H1 (cell line): Measurements from ENCODE around the gene SMIM9.

Experiments used
- CHD2 ChIP-seq: IDR thresholded peaks from 2 replicates; pipeline ENCODE4 v1.6.1; 2012; ENCODE audit warnings: low read length, improper control_type of control experiment
- SUZ12 ChIP-seq: fragments of 200-600 bp; sonication (generic); IDR thresholded peaks from 2 replicates; pipeline ENCODE4 v1.6.1; 2012; ENCODE audit warnings: mild to moderate bottlenecking, inconsistent platforms, low read length, moderate library complexity, mixed read lengths
- TF ChIP-seq, protein P1 (sequence below), 3 experiments: IDR thresholded peaks; 1 replicate in 2 of 3; 2 replicates in 1 of 3; pipeline versions ENCODE4 v1.5.1 to v1.6.1; 2011; ENCODE audit warnings: low read length in 3 of 3, mild to moderate bottlenecking in 3 of 3, inconsistent platforms in 2 of 3, low read depth in 1 of 3, moderate library complexity in 1 of 3; ENCODE audit not compliant: insufficient read depth in 1 of 3; ENCODE audit errors: control extremely low read depth in 1 of 3

DNA sequence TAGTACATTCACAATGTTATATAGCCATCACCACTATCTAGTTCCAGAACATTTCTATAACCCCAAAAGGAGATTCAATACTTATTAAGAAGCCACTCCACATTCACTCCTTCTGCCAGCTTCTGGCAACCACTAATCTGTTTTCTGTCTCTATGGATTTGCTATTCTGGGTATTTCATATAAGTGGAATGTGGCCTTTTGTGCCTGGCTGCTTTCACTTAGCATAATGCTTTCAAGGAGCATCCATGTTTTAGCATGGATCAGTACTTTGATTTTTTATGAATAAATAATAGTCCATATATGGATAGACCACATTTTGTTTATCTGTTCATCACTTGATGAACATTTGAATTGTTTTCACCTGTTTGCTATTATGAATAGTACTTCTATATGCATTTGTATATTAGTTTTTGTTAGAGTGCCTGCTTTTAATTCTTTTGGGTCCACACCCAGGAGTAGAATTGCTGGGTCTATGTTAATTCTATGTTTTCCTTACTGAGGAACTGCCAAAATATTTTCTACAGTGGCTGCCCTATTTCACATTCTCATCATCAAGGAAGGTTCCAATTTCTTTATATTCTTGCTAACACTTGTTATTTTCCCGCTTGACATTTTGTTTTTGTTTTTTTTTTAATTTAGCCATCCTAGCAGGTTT is 16.6 kb upstream of the SMIM9 start:
- TF ChIP-seq, protein P1, sequence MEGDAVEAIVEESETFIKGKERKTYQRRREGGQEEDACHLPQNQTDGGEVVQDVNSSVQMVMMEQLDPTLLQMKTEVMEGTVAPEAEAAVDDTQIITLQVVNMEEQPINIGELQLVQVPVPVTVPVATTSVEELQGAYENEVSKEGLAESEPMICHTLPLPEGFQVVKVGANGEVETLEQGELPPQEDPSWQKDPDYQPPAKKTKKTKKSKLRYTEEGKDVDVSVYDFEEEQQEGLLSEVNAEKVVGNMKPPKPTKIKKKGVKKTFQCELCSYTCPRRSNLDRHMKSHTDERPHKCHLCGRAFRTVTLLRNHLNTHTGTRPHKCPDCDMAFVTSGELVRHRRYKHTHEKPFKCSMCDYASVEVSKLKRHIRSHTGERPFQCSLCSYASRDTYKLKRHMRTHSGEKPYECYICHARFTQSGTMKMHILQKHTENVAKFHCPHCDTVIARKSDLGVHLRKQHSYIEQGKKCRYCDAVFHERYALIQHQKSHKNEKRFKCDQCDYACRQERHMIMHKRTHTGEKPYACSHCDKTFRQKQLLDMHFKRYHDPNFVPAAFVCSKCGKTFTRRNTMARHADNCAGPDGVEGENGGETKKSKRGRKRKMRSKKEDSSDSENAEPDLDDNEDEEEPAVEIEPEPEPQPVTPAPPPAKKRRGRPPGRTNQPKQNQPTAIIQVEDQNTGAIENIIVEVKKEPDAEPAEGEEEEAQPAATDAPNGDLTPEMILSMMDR (IDR thresholded peaks at IDR 0.05; ENCODE audit: control extremely low read depth in 1 of 3, insufficient read depth in 1 of 3, low read depth in 1 of 3, low read length in 3 of 3), result no peak
- TF ChIP-seq CHD2 (no peak), SUZ12 (no peak)
